CD4-positive, alpha-beta T cell treated with Interleukin-10 for 1 hour (primary cell): ENCODE measurements around the gene CUX1.
"Not testable (repeated sequence)": the region's sequence is repeated elsewhere in the genome, so short reads cannot be mapped to it uniquely, and the experiment has no call there.

Source experiments
- DNase-seq: peaks from one replicate; pipeline ENCODE4 v3.0.0-alpha.2; 2020

Gene CUX1

DNA sequence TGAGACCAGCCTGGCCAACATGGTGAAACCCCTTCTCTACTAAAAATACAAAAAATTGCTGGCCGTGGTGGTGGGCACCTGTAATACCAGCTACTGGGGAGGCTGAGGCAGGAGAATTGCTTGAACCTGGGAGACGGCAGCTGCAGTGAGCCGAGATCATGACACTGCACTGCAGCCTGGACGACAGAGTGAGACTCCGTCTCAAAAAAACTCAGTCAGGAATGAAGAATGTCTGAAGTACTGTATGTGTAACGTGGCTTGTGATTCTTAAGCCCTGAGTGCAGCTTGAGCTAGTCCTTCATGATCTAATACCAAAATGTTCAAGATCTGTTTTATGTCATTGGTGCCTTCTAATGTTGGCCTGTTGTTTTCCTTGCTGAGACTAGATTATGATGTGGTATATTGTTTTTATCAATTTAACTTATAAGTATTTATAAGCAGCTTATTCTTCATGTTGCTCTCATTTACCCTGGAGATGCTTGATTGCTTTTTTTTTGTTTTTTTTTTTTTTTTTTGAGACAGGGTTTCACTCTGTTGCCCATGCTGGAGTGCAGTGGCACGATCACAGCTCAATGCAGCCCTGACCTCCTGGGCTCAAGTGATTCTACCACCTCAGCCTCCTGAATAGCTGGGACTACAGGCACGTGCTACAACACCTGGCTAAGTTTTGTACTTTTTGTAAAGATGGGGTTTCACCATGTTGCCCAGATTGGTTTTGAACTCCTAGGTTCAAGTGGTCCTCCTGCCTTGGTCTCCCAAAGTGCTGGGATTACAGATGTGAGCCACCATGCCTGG is 513.4 kb downstream of the CUX1 start:
- DNase-seq: not testable (repeated sequence)
